Prostate gland (tissue), 2 donors: ENCODE measurements around the gene REXO2.

Experiments used
- CTCF ChIP-seq, 4 experiments: fragments of 200-600 bp in 2 of 4; fragments of 450-650 bp in 2 of 4; sonication (generic) in 2 of 4; IDR thresholded peaks; 1 replicate in 3 of 4; 2 replicates in 1 of 4; pipeline ENCODE4 v1.5.1; 2016 to 2019; ENCODE audit warnings: antibody characterized with exemption in 4 of 4, mild to moderate bottlenecking in 2 of 4, moderate library complexity in 2 of 4
- POLR2A ChIP-seq: fragments of 450-650 bp; IDR thresholded peaks from one replicate; pipeline ENCODE4 v1.6.1; 2016; ENCODE audit warnings: antibody characterized with exemption, mild to moderate bottlenecking

- no peak for TF ChIP-seq CTCF (IDR thresholded peaks at IDR 0.05)
- TF ChIP-seq POLR2A, result no peak
Measured at GRCh38 chr11:114438303-114438702, 964 bp upstream of the REXO2 start.
